ENCODE data around the gene DYNC2H1.

DNA sequence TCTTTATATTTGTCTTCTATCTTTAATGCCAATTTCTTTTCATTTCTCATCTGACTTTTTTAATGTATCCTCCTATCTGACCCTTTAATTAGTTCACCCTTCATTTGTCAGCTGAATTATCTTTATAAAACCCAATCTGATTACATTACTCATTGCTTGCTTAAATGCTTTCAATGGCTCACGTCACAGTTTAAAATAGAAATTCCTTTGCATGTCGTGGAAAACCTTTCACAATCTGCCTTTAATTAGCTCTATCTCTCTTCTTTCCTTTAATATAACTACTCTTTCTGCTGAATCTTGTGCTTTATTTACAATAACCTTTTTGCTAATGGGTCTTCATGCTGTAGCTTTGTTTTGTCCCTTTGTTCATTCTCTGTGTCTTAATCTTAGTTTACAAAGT is 125.7 kb downstream of the DYNC2H1 start:
- TF ChIP-seq CTCF (IDR thresholded peaks at IDR 0.05) (no peak), POLR2AphosphoS5 (IDR thresholded peaks at IDR 0.05; ENCODE audit: insufficient read depth in 1 of 2, low read depth in 1 of 2) (no peak)
